ELF-1 (cell line): ENCODE results near the gene ZNF500.
"Not testable (repeated sequence)": the region's sequence is repeated elsewhere in the genome, so short reads cannot be mapped to it uniquely, and the experiment has no call there.

Experiments used
- DNase-seq: peaks from one replicate; pipeline ENCODE4 v3.0.0-alpha.2; 2016; ENCODE audit warnings: low read depth, low spot score

The ZNF500 gene

GRCh38 chr16:4796982-4797804 is 30.2 kb upstream of the ZNF500 start:
- DNase-seq: no peak

- DNase-seq: no peak
These were observed 29.0 kb upstream of the ZNF500 start for GRCh38 chr16:4795828-4796572.

- no peak for DNase-seq
These were observed 28.3 kb upstream of the ZNF500 start, which contains the start of gene SMIM22 for GRCh38 chr16:4795181-4795827. SMIM22 (plus strand) TSS chr16:4795369; CDS start chr16:4795735, 366 bp downstream.

GRCh38 chr16:4792951-4793513 is 26.1 kb upstream of the ZNF500 start:
- DNase-seq: no peak

- DNase-seq: no peak
These were observed 23.9 kb upstream of the ZNF500 start for GRCh38 chr16:4790871-4791270.

- DNase-seq: no peak
These were observed 23.3 kb upstream of the ZNF500 start for GRCh38 chr16:4790261-4790660.

GRCh38 chr16:4788910-4789309 is 21.9 kb upstream of the ZNF500 start:
- DNase-seq: no peak

GRCh38 chr16:4788489-4788889 is 21.5 kb upstream of the ZNF500 start:
- DNase-seq: no peak

GRCh38 chr16:4787627-4788482 is 20.9 kb upstream of the ZNF500 start, which contains the start of gene SEPTIN12:
SEPTIN12 (minus strand) TSS chr16:4788345; CDS start chr16:4787645, 700 bp downstream.
- peak; percentile 38 for DNase-seq

GRCh38 chr16:4787068-4787467 is 20.1 kb upstream of the ZNF500 start:
- no peak for DNase-seq

- DNase-seq: no peak
These were observed 18.9 kb upstream of the ZNF500 start for GRCh38 chr16:4785758-4786433.

GRCh38 chr16:4784444-4784987 is 17.6 kb upstream of the ZNF500 start:
- not testable (repeated sequence) for DNase-seq

GRCh38 chr16:4783951-4784336 is 17.0 kb upstream of the ZNF500 start:
- DNase-seq: no peak

- DNase-seq: no peak
These were observed 16.4 kb upstream of the ZNF500 start for GRCh38 chr16:4783251-4783950.

GRCh38 chr16:4780235-4780634 is 13.3 kb upstream of the ZNF500 start:
- DNase-seq: no peak

- DNase-seq: no peak
These were observed 11.1 kb upstream of the ZNF500 start for GRCh38 chr16:4778050-4778392.

- no peak for DNase-seq
These were observed 10.5 kb upstream of the ZNF500 start for GRCh38 chr16:4777339-4778049.

GRCh38 chr16:4776141-4776705 is 9.3 kb upstream of the ZNF500 start:
- DNase-seq: no peak

GRCh38 chr16:4775005-4775404 is 8.0 kb upstream of the ZNF500 start:
- peak; percentile 18 for DNase-seq
